Prostate gland (tissue), 2 donors: ENCODE data around the gene THRB.

Experiments used
- POLR2A ChIP-seq: fragments of 450-650 bp; IDR thresholded peaks from one replicate; pipeline ENCODE4 v1.6.1; 2016; ENCODE audit warnings: antibody characterized with exemption, mild to moderate bottlenecking
- POLR2AphosphoS5 ChIP-seq: sonication (generic); formaldehyde crosslinking; IDR thresholded peaks from one replicate; pipeline ENCODE4 v1.6.1; 2017; ENCODE audit warnings: antibody characterized with exemption
- TF ChIP-seq, protein P1 (sequence below), 4 experiments: fragments of 200-600 bp in 2 of 4; fragments of 450-650 bp in 2 of 4; sonication (generic) in 2 of 4; IDR thresholded peaks; 1 replicate in 3 of 4; 2 replicates in 1 of 4; pipeline ENCODE4 v1.5.1; 2016 to 2019; ENCODE audit warnings: antibody characterized with exemption in 4 of 4, mild to moderate bottlenecking in 2 of 4, moderate library complexity in 2 of 4

DNA sequence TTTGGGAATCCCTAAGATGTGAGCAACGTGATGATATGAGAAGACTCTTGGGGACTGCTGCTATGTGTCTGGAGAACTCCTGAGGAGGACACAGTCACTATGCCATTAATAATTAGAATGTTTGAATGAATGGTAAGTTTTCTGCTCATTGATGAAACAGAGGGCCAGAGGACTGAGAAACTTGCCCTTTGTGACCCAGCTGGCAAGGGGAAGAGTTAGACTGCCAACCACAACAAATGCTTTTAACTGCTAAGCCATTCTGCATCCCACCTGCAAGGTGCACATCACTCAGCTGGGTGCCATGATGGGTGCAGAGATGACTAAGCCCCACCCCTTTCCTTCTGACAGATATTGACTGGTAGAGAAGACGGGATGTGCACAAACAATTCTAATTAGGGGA, 249.6 kb downstream of the THRB start:
- TF ChIP-seq, protein P1, sequence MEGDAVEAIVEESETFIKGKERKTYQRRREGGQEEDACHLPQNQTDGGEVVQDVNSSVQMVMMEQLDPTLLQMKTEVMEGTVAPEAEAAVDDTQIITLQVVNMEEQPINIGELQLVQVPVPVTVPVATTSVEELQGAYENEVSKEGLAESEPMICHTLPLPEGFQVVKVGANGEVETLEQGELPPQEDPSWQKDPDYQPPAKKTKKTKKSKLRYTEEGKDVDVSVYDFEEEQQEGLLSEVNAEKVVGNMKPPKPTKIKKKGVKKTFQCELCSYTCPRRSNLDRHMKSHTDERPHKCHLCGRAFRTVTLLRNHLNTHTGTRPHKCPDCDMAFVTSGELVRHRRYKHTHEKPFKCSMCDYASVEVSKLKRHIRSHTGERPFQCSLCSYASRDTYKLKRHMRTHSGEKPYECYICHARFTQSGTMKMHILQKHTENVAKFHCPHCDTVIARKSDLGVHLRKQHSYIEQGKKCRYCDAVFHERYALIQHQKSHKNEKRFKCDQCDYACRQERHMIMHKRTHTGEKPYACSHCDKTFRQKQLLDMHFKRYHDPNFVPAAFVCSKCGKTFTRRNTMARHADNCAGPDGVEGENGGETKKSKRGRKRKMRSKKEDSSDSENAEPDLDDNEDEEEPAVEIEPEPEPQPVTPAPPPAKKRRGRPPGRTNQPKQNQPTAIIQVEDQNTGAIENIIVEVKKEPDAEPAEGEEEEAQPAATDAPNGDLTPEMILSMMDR (IDR thresholded peaks at IDR 0.05): no peak
- TF ChIP-seq POLR2A: no peak
- TF ChIP-seq POLR2AphosphoS5: no peak
